ENCODE data around the gene SEMA6A. TPM values are rescaled to one million over a fixed set of nuclear protein-coding genes. Genes with fewer than 3 reads are reported as not detected.

SEMA6A gene
- total and polyA plus RNA-seq, 10 of the 15 experiments (the other 5 are each of a cell fraction or from before 2014, with no cell fraction given), result 0.16 to 10.2 (median 1.1) TPM

DNA sequence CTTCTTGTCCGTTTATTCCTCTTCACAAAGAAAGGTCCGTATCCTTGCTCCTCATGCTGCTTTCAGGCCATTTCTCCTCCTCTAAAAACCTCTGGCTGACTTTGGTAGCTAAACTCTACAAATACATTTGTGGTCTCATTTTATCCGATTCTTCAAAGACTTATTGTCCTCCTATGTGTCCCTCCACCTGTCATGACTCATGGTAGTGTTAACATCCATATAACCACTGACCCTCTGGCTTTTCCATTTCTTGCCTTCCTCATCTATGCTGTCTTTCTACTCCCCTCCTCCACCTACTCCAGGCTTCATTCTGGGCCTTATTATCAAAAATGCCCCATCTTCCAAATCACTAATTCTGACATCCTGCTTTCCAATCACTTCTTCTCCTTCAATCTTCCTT, 4.1 kb upstream of the SEMA6A start:
- H3K27ac ChIP-seq (ENCODE audit: control insufficient read depth, insufficient read depth), result no peak overlapping the region
- 92% methylated on average over 3 of the region's 3 CpGs for WGBS (ENCODE audit: insufficient coverage, insufficient replicate concordance, low lambda C conversion rate, missing lambda C conversion rate)
- no peak overlapping the region for H3K4me3 ChIP-seq
- no peak overlapping the region for H2AFZ ChIP-seq (ENCODE audit: control insufficient read depth, low read depth, low read length)
- no peak overlapping the region for H3K4me2 ChIP-seq (ENCODE audit: control insufficient read depth, insufficient read depth)
- BruUV-seq (replicated peaks), result no TSS peak
- no peak for ATAC-seq
- ChIA-PET CTCF (interaction anchor here (0.8 to 4.3 kb wide), 4 partner anchors 77 to 185 kb away, joined by 3 to 52 read pairs (median 4); no protein-coding TSS in a partner anchor), SMC1A (ENCODE audit: uncharacterized antibody, unreplicated experiment) (interaction anchor here (1.0 to 5.9 kb wide), 19 partner anchors 14 to 370 kb away, joined by 3 to 133 read pairs (median 31); no protein-coding TSS in a partner anchor), POLR2A (interaction anchor here (1.2 to 4.5 kb wide), 3 partner anchors 80 to 185 kb away, joined by 3 to 52 read pairs (median 39); no protein-coding TSS in a partner anchor), RAD21 (ENCODE audit: unreplicated experiment) (interaction anchor here (1.0 to 9.2 kb wide), 11 partner anchors 14 to 186 kb away, joined by 3 to 217 read pairs (median 35); no protein-coding TSS in a partner anchor)
- H3K4me1 ChIP-seq (ENCODE audit: control insufficient read depth, insufficient read depth, low read length), result peaks cover 14% of the 10 kb centered on the region
- no peak for DNase-seq (ENCODE audit: low read depth, low spot score)
- intact Hi-C loops (cut with micrococcal nuclease; ENCODE audit: unreplicated experiment) (loop anchor here (5.0 to 10.0 kb wide), 4 partner anchors 54 to 876 kb away; no protein-coding TSS in a partner anchor), in situ Hi-C loops (cut with MboI) (loop anchor here (5.0 kb wide), 3 partner anchors 74 to 369 kb away; no protein-coding TSS in a partner anchor)
- no peaks in the 10 kb centered on the region for H3K9me3 ChIP-seq (replicated peaks; ENCODE audit: control insufficient read depth, insufficient read depth, low read length)
- TF ChIP-seq SPI1 (IDR thresholded peaks at IDR 0.05; ENCODE audit: borderline replicate concordance, insufficient read depth, low read depth, low read length) (no peak), HDAC6 (IDR thresholded peaks at IDR 0.05; ENCODE audit: unreplicated experiment) (no peak), TARDBP (IDR thresholded peaks at IDR 0.05; ENCODE audit: borderline replicate concordance) (no peak), CBX5 (IDR thresholded peaks at IDR 0.05; ENCODE audit: low read depth) (no peak), RUNX3 (IDR thresholded peaks at IDR 0.05; ENCODE audit: low read length) (no peak), IKZF2 (IDR thresholded peaks at IDR 0.05) (no peak), KLF5 (IDR thresholded peaks at IDR 0.05; ENCODE audit: partially characterized antibody) (no peak), MEF2A (IDR thresholded peaks at IDR 0.05; ENCODE audit: insufficient read depth, low read depth, low read length) (no peak), CEBPB (IDR thresholded peaks at IDR 0.05; ENCODE audit: borderline replicate concordance in 1 of 2, low read depth in 2 of 2, low read length in 2 of 2) (no peak), ASH2L (IDR thresholded peaks at IDR 0.05; ENCODE audit: borderline replicate concordance, low read depth) (no peak), JUNB (IDR thresholded peaks at IDR 0.05) (no peak), RB1 (IDR thresholded peaks at IDR 0.05; ENCODE audit: borderline replicate concordance) (no peak), TCF3 (IDR thresholded peaks at IDR 0.05; ENCODE audit: borderline replicate concordance, insufficient read depth, low read depth, low read length) (no peak)
- TF ChIP-seq, protein P1, sequence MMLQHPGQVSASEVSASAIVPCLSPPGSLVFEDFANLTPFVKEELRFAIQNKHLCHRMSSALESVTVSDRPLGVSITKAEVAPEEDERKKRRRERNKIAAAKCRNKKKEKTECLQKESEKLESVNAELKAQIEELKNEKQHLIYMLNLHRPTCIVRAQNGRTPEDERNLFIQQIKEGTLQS (IDR thresholded peaks at IDR 0.05; ENCODE audit: borderline replicate concordance, extremely low read depth, low read depth, low read length), result no peak
- TF ChIP-seq, protein P2, sequence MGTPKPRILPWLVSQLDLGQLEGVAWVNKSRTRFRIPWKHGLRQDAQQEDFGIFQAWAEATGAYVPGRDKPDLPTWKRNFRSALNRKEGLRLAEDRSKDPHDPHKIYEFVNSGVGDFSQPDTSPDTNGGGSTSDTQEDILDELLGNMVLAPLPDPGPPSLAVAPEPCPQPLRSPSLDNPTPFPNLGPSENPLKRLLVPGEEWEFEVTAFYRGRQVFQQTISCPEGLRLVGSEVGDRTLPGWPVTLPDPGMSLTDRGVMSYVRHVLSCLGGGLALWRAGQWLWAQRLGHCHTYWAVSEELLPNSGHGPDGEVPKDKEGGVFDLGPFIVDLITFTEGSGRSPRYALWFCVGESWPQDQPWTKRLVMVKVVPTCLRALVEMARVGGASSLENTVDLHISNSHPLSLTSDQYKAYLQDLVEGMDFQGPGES (IDR thresholded peaks at IDR 0.05), result no peak
- no peak for FAIRE-seq
- H3K79me2 ChIP-seq (ENCODE audit: control insufficient read depth, insufficient read depth, low read length), result no peaks in the 10 kb centered on the region; the same call in none of the 2 replicates
- no peaks in the 10 kb centered on the region for H4K20me1 ChIP-seq (ENCODE audit: control insufficient read depth, insufficient read depth)
- no peak overlapping the region for H3K9ac ChIP-seq (ENCODE audit: control insufficient read depth, insufficient read depth, low read length)
- no peaks in the 10 kb centered on the region for H3K36me3 ChIP-seq (ENCODE audit: control insufficient read depth in 2 of 2, insufficient read depth in 2 of 2, low read length in 1 of 2)
- H3K27me3 ChIP-seq (replicated peaks in 1 of 2; ENCODE audit: control insufficient read depth in 2 of 2, insufficient read depth in 2 of 2, low read length in 1 of 2), result peaks cover 0 to 9% of the 10 kb centered on the region in 2 experiments; a peak in 1 of 4 replicates
